Endothelial cell of umbilical vein (primary cell): ENCODE results near the gene IL17RB. TPM values are rescaled to one million over a fixed set of nuclear protein-coding genes. Genes with fewer than 3 reads are reported as not detected.

Experiments used
- BruUV-seq: library from RNA; stranded (reverse); fragments of 400-500 nt; replicated peaks from 2 replicates; lab custom pipeline; 2021; lab: Mats Ljungman, UMichigan
- CTCF ChIA-PET: fragments of 300-600, 350-600 bp; sonication (Branson Sonifier 250); formaldehyde crosslinking; loops from one replicate; lab custom pipeline; 2021; ENCODE audit warnings: antibody characterized with exemption, inconsistent platforms; lab: Charles Lee
- POLR2A ChIA-PET: fragments of 300-600, 350-600 bp; sonication (Branson Sonifier 250); formaldehyde crosslinking; loops from one replicate; lab custom pipeline; 2021; ENCODE audit warnings: antibody characterized with exemption, inconsistent platforms; lab: Charles Lee
- DNase-seq: peaks from one replicate; pipeline ENCODE4 v3.0.0-alpha.2; 2011; ENCODE audit warnings: low read depth, low spot score
- FAIRE-seq: peaks from 2 replicates; lab custom pipeline; 2011; peaks lifted over from hg19 to GRCh38; lab: Jason Lieb, UNC
- H2AFZ ChIP-seq: 2 replicates; pipeline ENCODE4 v1.6.0; 2012; ENCODE audit warnings: low read depth, low read length, control low read depth, inconsistent platforms
- H3K27ac ChIP-seq: 2 replicates; pipeline ENCODE4 v1.5.1; 2011; ENCODE audit warnings: low read depth, mild to moderate bottlenecking, control low read depth, low read length, moderate library complexity; ENCODE audit not compliant: insufficient read depth
- H3K27me3 ChIP-seq, 2 experiments: 2 replicates each; pipeline versions ENCODE4 v1.6.0 to v1.6.1; 2011; ENCODE audit warnings: low read length in 2 of 2, mixed read lengths in 1 of 2; ENCODE audit not compliant: control insufficient read depth in 2 of 2, insufficient read depth in 2 of 2
- H3K36me3 ChIP-seq, 2 experiments: 2 replicates in 1 of 2; 3 replicates in 1 of 2; pipeline ENCODE4 v1.5.1; 2011; ENCODE audit warnings: low read length in 2 of 2, mild to moderate bottlenecking in 1 of 2, moderate library complexity in 1 of 2; ENCODE audit not compliant: control insufficient read depth in 2 of 2, insufficient read depth in 2 of 2; ENCODE audit errors: extremely low read depth in 1 of 2
- H3K4me1 ChIP-seq: 3 replicates; pipeline ENCODE4 v1.5.1; 2011; ENCODE audit warnings: mild to moderate bottlenecking, low read length; ENCODE audit not compliant: control insufficient read depth, insufficient read depth; ENCODE audit errors: extremely low read depth
- H3K4me2 ChIP-seq: 2 replicates; pipeline ENCODE4 v1.6.1; 2011; ENCODE audit warnings: low read length, control low read depth, mixed read lengths; ENCODE audit not compliant: insufficient read depth
- H3K4me3 ChIP-seq, 3 experiments: fragments of 200-600 bp in 1 of 3; sonication (generic), shearing (Covaris generic) in 1 of 3; replicated peaks in 1 of 3; 2 replicates each; pipeline ENCODE4 v1.5.1; 2011 to 2016; ENCODE audit warnings: control low read depth in 3 of 3, low read length in 3 of 3, mild to moderate bottlenecking in 2 of 3, inconsistent platforms in 1 of 3, low read depth in 1 of 3, moderate library complexity in 1 of 3; ENCODE audit not compliant: insufficient read depth in 1 of 3
- H3K79me2 ChIP-seq: 2 replicates; pipeline ENCODE4 v1.6.0; 2012; ENCODE audit warnings: low read length, inconsistent platforms; ENCODE audit not compliant: control insufficient read depth, insufficient read depth
- H3K9ac ChIP-seq: replicated peaks from 2 replicates; pipeline ENCODE3; 2011; ENCODE audit warnings: low read length, control low read depth; ENCODE audit not compliant: insufficient read depth; ENCODE audit errors: extremely low read depth
- H3K9me1 ChIP-seq: replicated peaks from 3 replicates; pipeline ENCODE4 v1.6.0; 2011; ENCODE audit warnings: mild to moderate bottlenecking, low read length; ENCODE audit not compliant: control insufficient read depth, insufficient read depth; ENCODE audit errors: extremely low read depth
- H3K9me3 ChIP-seq: replicated peaks from 2 replicates; pipeline ENCODE4 v1.5.1; 2012; ENCODE audit warnings: low read length, inconsistent platforms; ENCODE audit not compliant: control insufficient read depth, insufficient read depth
- H4K20me1 ChIP-seq: replicated peaks from 2 replicates; pipeline ENCODE3; 2011; ENCODE audit warnings: mild to moderate bottlenecking, low read length; ENCODE audit not compliant: control insufficient read depth, insufficient read depth; ENCODE audit errors: extremely low read depth
- CTCF ChIP-seq, 2 donors: IDR thresholded peaks; 1 replicate in 1 of 2; 2 replicates in 1 of 2; pipeline ENCODE4 v1.5.1; 2011; ENCODE audit warnings: low read length in 2 of 2, mild to moderate bottlenecking in 2 of 2, moderate library complexity in 2 of 2, control low read depth in 1 of 2, inconsistent platforms in 1 of 2, low read depth in 1 of 2; ENCODE audit not compliant: insufficient read depth in 1 of 2; ENCODE audit errors: extremely low read depth in 1 of 2
- EZH2 ChIP-seq: IDR thresholded peaks from 2 replicates; pipeline ENCODE4 v1.6.1; 2012; ENCODE audit warnings: borderline replicate concordance, low read depth, mild to moderate bottlenecking, moderate library complexity, low read length, inconsistent platforms; ENCODE audit not compliant: severe bottlenecking
- MAX ChIP-seq: IDR thresholded peaks from 2 replicates; pipeline ENCODE4 v1.6.1; 2011; ENCODE audit not compliant: insufficient read depth, insufficient read length
- MYC ChIP-seq: IDR thresholded peaks from one replicate; pipeline ENCODE4 v1.6.1; 2011; ENCODE audit warnings: mild to moderate bottlenecking, low read depth, low read length
- dilution Hi-C: fragments of 300-500 bp; cut with MboI; formaldehyde crosslinking; loops from one replicate; pipeline ENCODE4 v1.15.0; 2019; ENCODE audit warnings: low sequenced_read_pairs; ENCODE audit not compliant: extremely low pct_ligation_motif_present
- intact Hi-C: fragments of 100-400 bp; cut with micrococcal nuclease; formaldehyde crosslinking; loops from one replicate; pipeline ENCODE4 v1.10.0; 2022
- polyA plus RNA-seq, 4 experiments: library from polyadenylated mRNA; depleted of rRNA in 3 of 4; stranded (reverse) in 3 of 4; unstranded in 1 of 4; fragments of >200 nt; gene quantifications; 2 replicates each; pipeline versions ENCODE4 v1.2.1 to v1.2.3, GENCODE V29; 2011 to 2012; ENCODE audit warnings: missing spikeins in 1 of 4
- total RNA-seq: library from RNA; stranded (reverse); gene quantifications from 2 replicates; pipeline ENCODE4 v1.2.3, GENCODE V29; 2021

Gene IL17RB
- total and polyA plus RNA-seq, 2 donors (not counting 3 experiments of a cell fraction or from before 2014, with no cell fraction given), result 0.04 TPM; not detected in 1

- Histone ChIP-seq H3K4me1 (no peaks in the 10 kb centered on the region), H3K9me1 (no peaks in the 10 kb centered on the region), H3K4me3 (peak overlapping the region in 1 of 3 experiments; percentile 36), H3K27me3 (peaks cover 30 to 32% of the 10 kb centered on the region in 2 experiments), H3K27ac (no peak overlapping the region), H2AFZ (peak overlapping the region; percentile 14), H3K4me2 (peak overlapping the region; percentile 33), H3K79me2 (no peaks in the 10 kb centered on the region), H4K20me1 (no peaks in the 10 kb centered on the region), H3K9me3 (no peaks in the 10 kb centered on the region), H3K9ac (no peak overlapping the region), H3K36me3 (no peaks in the 10 kb centered on the region)
- no TSS peak for BruUV-seq
- ChIA-PET POLR2A (no interaction called here), CTCF (interaction anchor here (1.0 kb wide), 1 partner anchor 23 kb away, joined by 3 read pairs; no protein-coding TSS in a partner anchor)
- intact Hi-C loops (no loop called here), dilution Hi-C loops (no loop called here)
- FAIRE-seq, result no peak
- peak; percentile 17 for DNase-seq
- TF ChIP-seq MAX (no peak), CTCF (IDR thresholded peaks at IDR 0.05; ENCODE audit: extremely low read depth in 1 of 2, insufficient read depth in 1 of 2, low read depth in 1 of 2, low read length in 2 of 2) (peak in 1 of 2 donors; percentile 14)
Observed at GRCh38 chr3:53845103-53845880, 1.1 kb upstream of the IL17RB start.

GRCh38 chr3:53845881-53846133 lies 561 bp upstream of the IL17RB start:
- intact Hi-C loops (no loop called here), dilution Hi-C loops (no loop called here)
- Histone ChIP-seq H3K9me3 (no peaks in the 10 kb centered on the region), H2AFZ (peak overlapping the region; percentile 14), H3K27ac (no peak overlapping the region), H3K9ac (no peak overlapping the region), H3K27me3 (peaks cover 30 to 32% of the 10 kb centered on the region in 2 experiments), H3K36me3 (no peaks in the 10 kb centered on the region), H3K4me3 (peak overlapping the region in 1 of 3 experiments; percentile 36), H3K9me1 (no peaks in the 10 kb centered on the region), H3K4me1 (no peaks in the 10 kb centered on the region), H4K20me1 (no peaks in the 10 kb centered on the region), H3K4me2 (peak overlapping the region; percentile 33), H3K79me2 (no peaks in the 10 kb centered on the region)
- POLR2A ChIA-PET, result no interaction called here
- DNase-seq (no peak), FAIRE-seq (no peak)
- CTCF ChIA-PET, result no interaction called here
- TF ChIP-seq MYC (no peak), EZH2 (peak; percentile 91)
- BruUV-seq, result no TSS peak
